Motor neuron (in vitro differentiated cells): ENCODE measurements around the gene CTXN3. TPM values are rescaled to one million over a fixed set of nuclear protein-coding genes. Genes with fewer than 3 reads are reported as not detected.

Source experiments
- ATAC-seq, 8 experiments: fragments of 200-7000 bp; cut with Tn5 transposase; replicated peaks in 6 of 8; 2 replicates each; pipeline ENCODE4 v1.8.0; 2021; ENCODE audit warnings: mild to moderate bottlenecking in 8 of 8, moderate library complexity in 8 of 8
- H3K27ac ChIP-seq, 2 donors: fragments of 250-450 bp; sonication (Bioruptor Pico); 2 replicates each; pipeline ENCODE4 v1.9.0; 2021; ENCODE audit warnings: antibody characterized with exemption in 2 of 2, mild to moderate bottlenecking in 2 of 2, moderate library complexity in 1 of 2
- H3K4me1 ChIP-seq, 2 donors: fragments of 250-450 bp; sonication (Bioruptor Pico); replicated peaks in 1 of 2; 2 replicates each; pipeline ENCODE4 v1.6.1; 2021; ENCODE audit warnings: antibody characterized with exemption in 2 of 2, mild to moderate bottlenecking in 2 of 2, moderate library complexity in 1 of 2
- H3K4me3 ChIP-seq, 5 donors: fragments of 250-450 bp; sonication (Bioruptor Pico); 2 replicates each; pipeline ENCODE4 v1.9.0; 2021; ENCODE audit warnings: antibody characterized with exemption in 5 of 5, mild to moderate bottlenecking in 5 of 5, moderate library complexity in 4 of 5
- WGBS, 10 experiments: fragments of 450-650 bp; shearing (Covaris generic); methylation state at CpG; one replicate each; pipeline ENCODE4 v1.0.0; 2022; 5-methylcytosine and 5-hydroxymethylcytosine counted together
- in situ Hi-C, 9 experiments: fragments of 400-800 bp; cut with MboI; loops; one replicate each; pipeline ENCODE4 v1.15.0; 2021; ENCODE audit warnings: low sequenced_read_pairs in 9 of 9, low pct_unique_long_range_greater_than_20kb in 2 of 9; ENCODE audit not compliant: unreplicated experiment in 9 of 9
- total RNA-seq, 8 experiments: library from RNA; unstranded; fragments of 300-600 nt; gene quantifications; 2 replicates each; pipeline versions ENCODE4 v1.2.3 to v1.2.4, GENCODE V29; 2022

Gene CTXN3
- total RNA-seq, 8 experiments from 2014 or later = 0.54 to 32.9 (median 10.8) TPM; not detected in 2

DNA sequence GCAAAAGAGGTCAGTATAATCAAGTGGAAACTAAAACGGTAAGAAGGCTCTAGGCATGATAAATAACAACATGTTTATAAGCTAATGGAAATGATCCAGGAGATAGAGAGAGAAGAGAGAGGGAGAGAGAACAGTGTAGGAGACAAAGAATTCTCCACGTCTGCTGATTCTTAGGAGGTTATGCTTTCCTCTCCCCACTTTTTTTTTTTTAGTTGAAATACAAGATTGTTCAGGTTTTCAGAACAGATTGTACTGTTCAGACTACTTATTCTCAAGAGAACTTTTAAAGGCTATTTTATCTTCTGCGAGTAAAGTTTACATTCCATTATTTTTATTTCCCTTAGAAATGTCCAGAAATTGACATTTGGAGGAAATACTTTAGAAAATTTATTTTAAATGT, 58.3 kb downstream of the CTXN3 start:
- H3K27ac ChIP-seq = no peak overlapping the region
- ATAC-seq = no peak
- WGBS, 10 experiments = 33 to 100% (median 81%) methylated on average over 1 to 3 of the region's 3 CpGs
- in situ Hi-C loops = no loop called here
- H3K4me3 ChIP-seq = no peak overlapping the region
- H3K4me1 ChIP-seq = peaks cover 29 to 35% of the 10 kb centered on the region in 2 donors

Other genes starting within 250 kb of the CTXN3 start
- gene PRRC1, start 131.4 kb upstream of the CTXN3 start, total RNA-seq = 100 to 1,000 TPM in 1 of 8 experiments, 10 to 100 TPM in 7; 41.2 to 107 (median 56.2) TPM
- gene CCDC192, start 54.3 kb downstream of the CTXN3 start, total RNA-seq = 1 to 10 TPM in 4 of 8 experiments, under 1 TPM in 3, not detected in 1; 0.38 to 2.0 (median 1.2) TPM